KMS-11 (cell line): ENCODE results near the gene SPOCK2.
A peak's percentile ranks its signal among the peaks of the same experiment; 100 is the strongest.

Experiments
- H2AFZ ChIP-seq: fragments of 200-600 bp; sonication (generic); 2 replicates; pipeline ENCODE4 v1.6.1; 2016; ENCODE audit warnings: antibody characterized with exemption, mixed run types, low read depth
- H3K27ac ChIP-seq: fragments of 200-600 bp; sonication (generic); 2 replicates; pipeline ENCODE4 v1.6.1; 2016; ENCODE audit warnings: mild to moderate bottlenecking, mixed run types
- H3K27me3 ChIP-seq: fragments of 200-600 bp; sonication (generic); 2 replicates; pipeline ENCODE4 v1.6.1; 2017; ENCODE audit warnings: mild to moderate bottlenecking, low read depth, mixed run types, moderate library complexity; ENCODE audit not compliant: insufficient read depth
- H3K36me3 ChIP-seq: fragments of 200-600 bp; sonication (generic); 2 replicates; pipeline ENCODE4 v1.6.1; 2017; ENCODE audit warnings: mild to moderate bottlenecking, mixed run types; ENCODE audit not compliant: insufficient read depth
- H3K4me1 ChIP-seq: fragments of 200-600 bp; sonication (generic); 2 replicates; pipeline ENCODE4 v1.6.1; 2016; ENCODE audit warnings: mild to moderate bottlenecking, low read depth, mixed run types; ENCODE audit not compliant: poor library complexity, severe bottlenecking
- H3K4me2 ChIP-seq: fragments of 200-600 bp; sonication (generic); 2 replicates; pipeline ENCODE4 v1.7.0; 2016; ENCODE audit warnings: mild to moderate bottlenecking, mixed run types
- H3K4me3 ChIP-seq: fragments of 200-600 bp; sonication (generic); IDR thresholded peaks from 2 replicates; pipeline ENCODE4 v1.6.1; 2017; ENCODE audit warnings: low read depth, low read length, mixed read lengths; ENCODE audit not compliant: insufficient read depth
- H3K79me2 ChIP-seq: fragments of 200-600 bp; sonication (generic); 2 replicates; pipeline ENCODE4 v1.6.1; 2016; ENCODE audit warnings: low read depth, mixed run types; ENCODE audit not compliant: insufficient read depth
- H3K9ac ChIP-seq: fragments of 200-600 bp; sonication (generic); 2 replicates; pipeline ENCODE4 v1.6.1; 2016; ENCODE audit warnings: mild to moderate bottlenecking, mixed run types
- H4K20me1 ChIP-seq: fragments of 200-600 bp; sonication (generic); 2 replicates; pipeline ENCODE4 v1.6.1; 2016; ENCODE audit warnings: mild to moderate bottlenecking, mixed run types; ENCODE audit not compliant: insufficient read depth
- CTCF ChIP-seq: fragments of 200-600 bp; sonication (generic); conservative IDR thresholded peaks from 2 replicates; pipeline ENCODE4 v1.6.1; 2017; ENCODE audit warnings: low read depth, mild to moderate bottlenecking, antibody characterized with exemption, low read length, moderate library complexity, mixed read lengths

The SPOCK2 gene

GRCh38 chr10:72126184-72126871 is 38.0 kb upstream of the SPOCK2 start:
- H3K4me1 ChIP-seq, result peaks cover 7% of the 10 kb centered on the region
- peak; percentile 66 for TF ChIP-seq CTCF
- no peaks in the 10 kb centered on the region for H3K79me2 ChIP-seq
- no peaks in the 10 kb centered on the region for H3K27me3 ChIP-seq
- no peak overlapping the region for H2AFZ ChIP-seq
- H3K4me3 ChIP-seq, result no peak overlapping the region
- H3K36me3 ChIP-seq, result no peaks in the 10 kb centered on the region
- no peak overlapping the region for H3K27ac ChIP-seq
- H4K20me1 ChIP-seq, result no peaks in the 10 kb centered on the region
- H3K4me2 ChIP-seq, result no peak overlapping the region
- no peak overlapping the region for H3K9ac ChIP-seq

GRCh38 chr10:72124989-72125388 is 36.6 kb upstream of the SPOCK2 start:
- Histone ChIP-seq H3K4me1 (peaks cover 7% of the 10 kb centered on the region), H3K27ac (no peak overlapping the region), H3K9ac (no peak overlapping the region), H3K4me3 (no peak overlapping the region), H2AFZ (no peak overlapping the region), H3K79me2 (no peaks in the 10 kb centered on the region), H3K27me3 (no peaks in the 10 kb centered on the region), H4K20me1 (no peaks in the 10 kb centered on the region), H3K4me2 (no peak overlapping the region), H3K36me3 (no peaks in the 10 kb centered on the region)
- no peak for TF ChIP-seq CTCF

GRCh38 chr10:72124381-72124780 is 36.0 kb upstream of the SPOCK2 start:
- Histone ChIP-seq H3K36me3 (no peaks in the 10 kb centered on the region), H3K4me1 (peaks cover 7% of the 10 kb centered on the region), H3K9ac (no peak overlapping the region), H2AFZ (no peak overlapping the region), H3K4me2 (no peak overlapping the region), H3K27me3 (no peaks in the 10 kb centered on the region), H4K20me1 (no peaks in the 10 kb centered on the region), H3K27ac (no peak overlapping the region), H3K79me2 (no peaks in the 10 kb centered on the region), H3K4me3 (no peak overlapping the region)
- no peak for TF ChIP-seq CTCF

- no peak overlapping the region for H2AFZ ChIP-seq
- H3K9ac ChIP-seq, result no peak overlapping the region
- H4K20me1 ChIP-seq, result no peaks in the 10 kb centered on the region
- no peaks in the 10 kb centered on the region for H3K27me3 ChIP-seq
- no peak for TF ChIP-seq CTCF
- no peak overlapping the region for H3K4me3 ChIP-seq
- no peak overlapping the region for H3K27ac ChIP-seq
- H3K36me3 ChIP-seq, result no peaks in the 10 kb centered on the region
- no peaks in the 10 kb centered on the region for H3K79me2 ChIP-seq
- H3K4me1 ChIP-seq, result peaks cover 7% of the 10 kb centered on the region
- no peak overlapping the region for H3K4me2 ChIP-seq
Measured at GRCh38 chr10:72123616-72124015, 35.3 kb upstream of the SPOCK2 start.
